DOHH2 (cell line): ENCODE data around the gene PLAAT2.
"Not testable (repeated sequence)": the region's sequence is repeated elsewhere in the genome, so short reads cannot be mapped to it uniquely, and the experiment has no call there.

Experiments
- CTCF ChIP-seq: fragments of 200-600 bp; sonication (generic); IDR thresholded peaks from one replicate; pipeline ENCODE4 v1.5.1; 2014; ENCODE audit warnings: antibody characterized with exemption, mild to moderate bottlenecking, low read depth, low read length; ENCODE audit not compliant: poor library complexity, severe bottlenecking
- EZH2phosphoT487 ChIP-seq: fragments of 200-600 bp; sonication (generic); IDR thresholded peaks from 2 replicates; pipeline ENCODE4 v1.6.1; 2017; ENCODE audit warnings: borderline replicate concordance, mild to moderate bottlenecking, antibody characterized with exemption, low read length, moderate library complexity, mixed read lengths

GRCh38 chr11:63528156-63528555 is 35.0 kb downstream of the PLAAT2 start:
- not testable (repeated sequence) for TF ChIP-seq CTCF, EZH2phosphoT487
